ENCODE measurements around the gene ALK.
A peak's percentile ranks its signal among the peaks of the same experiment; 100 is the strongest.

ALK gene

DNA sequence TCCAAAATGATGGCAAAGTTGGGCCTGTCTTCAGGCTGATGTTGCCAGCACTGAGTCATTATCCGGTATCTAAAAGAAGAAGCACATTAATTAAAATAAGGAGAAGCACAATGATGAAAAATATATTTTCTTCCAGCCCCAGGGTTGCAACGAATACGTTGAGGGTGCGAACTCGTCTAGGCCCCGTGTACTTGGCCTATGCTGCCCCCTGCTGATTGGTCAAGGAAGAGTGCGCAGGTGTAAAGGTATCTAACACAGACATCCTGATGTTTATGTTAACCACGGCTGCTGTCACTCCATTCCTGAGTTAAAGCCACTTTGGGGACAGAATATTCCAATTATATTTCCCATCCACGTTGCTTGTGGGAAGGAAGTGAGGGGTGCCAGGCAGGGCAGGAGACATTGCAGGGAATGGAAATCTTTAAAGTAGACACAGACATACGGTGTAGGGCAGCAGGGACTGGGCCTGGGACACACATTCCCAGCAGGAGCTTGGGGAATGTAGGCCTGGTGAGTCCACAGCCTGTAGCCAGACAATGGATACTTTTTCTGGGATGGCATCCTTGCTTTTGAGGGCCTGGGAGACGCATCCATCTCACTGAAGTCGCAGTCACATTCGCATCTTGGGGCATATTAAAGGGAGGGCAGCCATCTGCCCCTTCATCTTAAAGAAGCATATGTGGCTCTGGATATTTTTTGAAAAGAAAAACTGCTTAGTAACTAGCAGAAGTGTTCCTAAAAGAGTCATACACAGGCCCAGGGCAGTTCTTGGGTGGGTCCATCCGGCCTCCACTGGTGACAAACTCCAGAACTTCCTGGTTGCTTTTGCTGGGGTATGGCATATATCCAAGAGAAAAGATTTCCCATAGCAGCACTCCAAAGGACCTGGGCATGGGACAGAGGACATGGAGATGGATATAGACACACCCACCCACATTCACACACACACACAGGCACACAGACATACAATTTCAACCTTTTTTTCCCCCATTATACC is 724.3 kb downstream of the ALK start:
- no peak overlapping the region for H2AK5ac ChIP-seq (ENCODE audit: low read depth, low read length)
- H4K91ac ChIP-seq (ENCODE audit: low read depth, low read length, poor library complexity) = no peak overlapping the region
- H3K18ac ChIP-seq (ENCODE audit: low read length) = no peak overlapping the region
- H3K9ac ChIP-seq (ENCODE audit: low read depth, low read length, poor library complexity) = no peak overlapping the region
- no peak overlapping the region for H3K4ac ChIP-seq (ENCODE audit: low read length)
- no peak overlapping the region for H4K8ac ChIP-seq (ENCODE audit: low read depth, low read length)
- DNase-seq (ENCODE audit: low spot score) = peak; percentile 72
- no CpG with 5 or more reads among the region's 14 CpGs for WGBS, 2 donors (ENCODE audit: extremely low coverage in 2 of 2, insufficient read length in 2 of 2, insufficient replicate concordance in 1 of 2)
- H2AFZ ChIP-seq (ENCODE audit: low read length) = no peak overlapping the region
- no peak overlapping the region for H2BK5ac ChIP-seq (ENCODE audit: low read length)
- H2BK12ac ChIP-seq (ENCODE audit: low read length) = no peak overlapping the region
- no peak overlapping the region for H3K4me2 ChIP-seq (ENCODE audit: insufficient read depth, low read length, poor library complexity, severe bottlenecking)
- H3K27me3 ChIP-seq (ENCODE audit: control insufficient read depth in 3 of 3, insufficient read depth in 3 of 3, low read depth in 1 of 3, low read length in 3 of 3) = no peaks in the 10 kb centered on the region
- H3K4me3 ChIP-seq (ENCODE audit: low read length in 2 of 2) = no peak overlapping the region
- no peak overlapping the region for H2BK120ac ChIP-seq (ENCODE audit: low read depth, low read length)
- H2BK15ac ChIP-seq (ENCODE audit: low read length) = no peak overlapping the region
- no peaks in the 10 kb centered on the region for H3K79me1 ChIP-seq (ENCODE audit: low read depth, low read length)
- H3K4me1 ChIP-seq (ENCODE audit: control insufficient read depth in 2 of 2, insufficient read depth in 1 of 2, low read depth in 1 of 2, low read length in 2 of 2) = peaks cover 0 to 1% of the 10 kb centered on the region in 2 donors
- peaks cover 0 to 25% of the 10 kb centered on the region in 2 donors for H3K36me3 ChIP-seq (replicated peaks in 1 of 2; ENCODE audit: control insufficient read depth in 2 of 2, insufficient read depth in 2 of 2, low read length in 2 of 2)
- no peaks in the 10 kb centered on the region for H3K9me3 ChIP-seq (replicated peaks in 1 of 2; ENCODE audit: control insufficient read depth in 2 of 2, insufficient read depth in 1 of 2, low read depth in 1 of 2, low read length in 2 of 2)
- no peak overlapping the region for H3K14ac ChIP-seq (ENCODE audit: low read length)
- no peak overlapping the region for H3K23ac ChIP-seq (ENCODE audit: low read depth, low read length, poor library complexity)
- no peak overlapping the region for H3K27ac ChIP-seq (replicated peaks; ENCODE audit: low read length)

DNA sequence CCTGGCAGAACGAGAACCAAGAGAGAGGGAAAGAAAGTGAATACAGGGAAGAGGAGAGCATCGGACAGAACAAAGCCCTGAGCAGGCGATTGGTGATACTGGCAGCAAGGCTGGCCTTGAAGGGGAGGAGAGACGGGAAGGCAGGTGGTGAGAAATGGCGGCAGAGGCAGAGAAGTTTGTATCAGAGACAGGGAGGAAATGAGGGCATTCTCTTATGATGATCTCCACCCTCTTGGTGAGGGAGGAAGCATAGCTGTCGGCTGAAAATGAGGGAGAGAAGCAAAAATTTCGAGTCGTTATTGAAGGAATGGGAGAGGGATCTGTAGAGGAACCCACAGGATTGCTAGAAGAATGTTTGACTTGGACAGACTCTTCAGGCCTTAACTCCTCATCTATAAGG is 725.6 kb downstream of the ALK start:
- Histone ChIP-seq H3K9me3 (replicated peaks in 1 of 2; ENCODE audit: control insufficient read depth in 2 of 2, insufficient read depth in 1 of 2, low read depth in 1 of 2, low read length in 2 of 2) (no peaks in the 10 kb centered on the region), H3K14ac (ENCODE audit: low read length) (no peak overlapping the region)

DNA sequence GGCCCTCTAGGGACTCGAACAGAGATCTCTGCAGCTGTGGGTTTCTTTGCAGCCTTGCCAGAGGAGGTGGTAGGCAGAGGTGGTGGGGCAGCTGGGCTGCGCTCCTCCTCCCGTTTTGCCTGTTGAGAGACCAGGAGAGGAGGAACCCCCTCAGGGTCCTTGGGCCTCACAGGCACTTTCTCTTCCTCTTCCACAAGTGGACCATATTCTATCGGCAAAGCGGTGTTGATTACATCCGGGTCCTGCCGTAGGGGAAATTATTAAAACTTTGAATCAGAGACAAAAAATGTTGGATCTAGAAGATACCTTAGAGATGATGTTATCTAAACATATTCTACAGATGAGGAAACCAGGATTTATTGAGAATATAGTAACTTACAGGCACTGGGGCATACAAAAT is 727.7 kb downstream of the ALK start:
- Histone ChIP-seq H3K23ac (ENCODE audit: low read depth, low read length, poor library complexity) (no peak overlapping the region), H3K4me1 (ENCODE audit: control insufficient read depth in 2 of 2, insufficient read depth in 1 of 2, low read depth in 1 of 2, low read length in 2 of 2) (no peaks in the 10 kb centered on the region), H4K91ac (ENCODE audit: low read depth, low read length, poor library complexity) (no peak overlapping the region), H3K4me3 (ENCODE audit: low read length in 2 of 2) (no peak overlapping the region), H2BK120ac (ENCODE audit: low read depth, low read length) (no peak overlapping the region), H3K18ac (ENCODE audit: low read length) (no peak overlapping the region), H3K4me2 (ENCODE audit: insufficient read depth, low read length, poor library complexity, severe bottlenecking) (no peak overlapping the region), H2AK5ac (ENCODE audit: low read depth, low read length) (no peak overlapping the region), H2BK15ac (ENCODE audit: low read length) (no peak overlapping the region), H3K36me3 (replicated peaks in 1 of 2; ENCODE audit: control insufficient read depth in 2 of 2, insufficient read depth in 2 of 2, low read length in 2 of 2) (peaks cover 0 to 25% of the 10 kb centered on the region in 2 donors), H3K9ac (ENCODE audit: low read depth, low read length, poor library complexity) (no peak overlapping the region), H3K27me3 (ENCODE audit: control insufficient read depth in 3 of 3, insufficient read depth in 3 of 3, low read depth in 1 of 3, low read length in 3 of 3) (no peaks in the 10 kb centered on the region), H3K79me1 (ENCODE audit: low read depth, low read length) (no peaks in the 10 kb centered on the region), H2BK5ac (ENCODE audit: low read length) (no peak overlapping the region), H4K8ac (ENCODE audit: low read depth, low read length) (no peak overlapping the region), H3K4ac (ENCODE audit: low read length) (no peak overlapping the region), H3K27ac (replicated peaks; ENCODE audit: low read length) (no peak overlapping the region), H2AFZ (ENCODE audit: low read length) (no peak overlapping the region), H2BK12ac (ENCODE audit: low read length) (no peak overlapping the region), H3K9me3 (replicated peaks in 1 of 2; ENCODE audit: control insufficient read depth in 2 of 2, insufficient read depth in 1 of 2, low read depth in 1 of 2, low read length in 2 of 2) (no peaks in the 10 kb centered on the region), H3K14ac (ENCODE audit: low read length) (no peak overlapping the region)
- DNase-seq (ENCODE audit: low spot score) = no peak
- WGBS, 2 donors (ENCODE audit: extremely low coverage in 2 of 2, insufficient read length in 2 of 2, insufficient replicate concordance in 1 of 2) = no CpG with 5 or more reads among the region's 7 CpGs

More for the DNA sequence above, 725.6 kb downstream of the ALK start:
- H2BK15ac ChIP-seq (ENCODE audit: low read length) = no peak overlapping the region
- no peak overlapping the region for H2AFZ ChIP-seq (ENCODE audit: low read length)
- H3K23ac ChIP-seq (ENCODE audit: low read depth, low read length, poor library complexity) = no peak overlapping the region
- H2AK5ac ChIP-seq (ENCODE audit: low read depth, low read length) = no peak overlapping the region
- WGBS, 2 donors (ENCODE audit: extremely low coverage in 2 of 2, insufficient read length in 2 of 2, insufficient replicate concordance in 1 of 2) = no CpG with 5 or more reads among the region's 8 CpGs
- no peaks in the 10 kb centered on the region for H3K4me1 ChIP-seq (ENCODE audit: control insufficient read depth in 2 of 2, insufficient read depth in 1 of 2, low read depth in 1 of 2, low read length in 2 of 2)
- H3K79me1 ChIP-seq (ENCODE audit: low read depth, low read length) = no peaks in the 10 kb centered on the region
- peaks cover 0 to 25% of the 10 kb centered on the region in 2 donors for H3K36me3 ChIP-seq (replicated peaks in 1 of 2; ENCODE audit: control insufficient read depth in 2 of 2, insufficient read depth in 2 of 2, low read length in 2 of 2)
- no peak overlapping the region for H4K91ac ChIP-seq (ENCODE audit: low read depth, low read length, poor library complexity)
- H3K18ac ChIP-seq (ENCODE audit: low read length) = no peak overlapping the region
- H3K4ac ChIP-seq (ENCODE audit: low read length) = no peak overlapping the region
- H3K9ac ChIP-seq (ENCODE audit: low read depth, low read length, poor library complexity) = no peak overlapping the region
- H3K4me2 ChIP-seq (ENCODE audit: insufficient read depth, low read length, poor library complexity, severe bottlenecking) = no peak overlapping the region
- H4K8ac ChIP-seq (ENCODE audit: low read depth, low read length) = no peak overlapping the region
- no peaks in the 10 kb centered on the region for H3K27me3 ChIP-seq (ENCODE audit: control insufficient read depth in 3 of 3, insufficient read depth in 3 of 3, low read depth in 1 of 3, low read length in 3 of 3)
- H2BK120ac ChIP-seq (ENCODE audit: low read depth, low read length) = no peak overlapping the region
- DNase-seq (ENCODE audit: low spot score) = no peak
- no peak overlapping the region for H3K27ac ChIP-seq (replicated peaks; ENCODE audit: low read length)
- no peak overlapping the region for H2BK12ac ChIP-seq (ENCODE audit: low read length)
- no peak overlapping the region for H3K4me3 ChIP-seq (ENCODE audit: low read length in 2 of 2)
- no peak overlapping the region for H2BK5ac ChIP-seq (ENCODE audit: low read length)

DNA sequence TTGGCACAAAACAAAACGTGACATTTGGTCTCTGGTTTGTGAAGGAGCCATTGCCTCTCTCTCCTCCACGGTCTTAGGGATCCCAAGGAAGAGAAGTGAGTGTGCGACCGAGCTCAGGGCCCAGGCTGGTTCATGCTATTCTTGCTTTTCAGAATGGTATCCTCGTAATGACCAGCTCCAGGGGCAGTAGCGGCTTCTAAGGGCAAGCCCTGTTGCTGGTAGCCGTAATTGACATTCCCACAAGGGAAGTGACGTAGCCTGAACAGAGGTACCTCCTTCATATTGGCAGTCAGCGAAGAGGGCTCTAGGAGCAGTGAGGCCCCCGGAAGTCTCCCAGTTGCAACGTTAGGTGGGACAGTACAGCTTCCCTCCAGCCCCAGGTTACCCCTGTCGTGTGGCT is 728.3 kb downstream of the ALK start:
- no peak overlapping the region for H4K91ac ChIP-seq (ENCODE audit: low read depth, low read length, poor library complexity)
- H2AK5ac ChIP-seq (ENCODE audit: low read depth, low read length) = no peak overlapping the region
- no peak overlapping the region for H3K4me3 ChIP-seq (ENCODE audit: low read length in 2 of 2)
- no peak overlapping the region for H2AFZ ChIP-seq (ENCODE audit: low read length)
- H3K4me1 ChIP-seq (ENCODE audit: control insufficient read depth in 2 of 2, insufficient read depth in 1 of 2, low read depth in 1 of 2, low read length in 2 of 2) = no peaks in the 10 kb centered on the region
- H3K4ac ChIP-seq (ENCODE audit: low read length) = no peak overlapping the region
- H3K27me3 ChIP-seq (ENCODE audit: control insufficient read depth in 3 of 3, insufficient read depth in 3 of 3, low read depth in 1 of 3, low read length in 3 of 3) = no peaks in the 10 kb centered on the region
- H3K9me3 ChIP-seq (replicated peaks in 1 of 2; ENCODE audit: control insufficient read depth in 2 of 2, insufficient read depth in 1 of 2, low read depth in 1 of 2, low read length in 2 of 2) = no peaks in the 10 kb centered on the region
- H3K79me1 ChIP-seq (ENCODE audit: low read depth, low read length) = no peaks in the 10 kb centered on the region
- H3K27ac ChIP-seq (replicated peaks; ENCODE audit: low read length) = no peak overlapping the region
- H2BK120ac ChIP-seq (ENCODE audit: low read depth, low read length) = no peak overlapping the region
- H3K18ac ChIP-seq (ENCODE audit: low read length) = peak overlapping the region; percentile 29
- H2BK5ac ChIP-seq (ENCODE audit: low read length) = no peak overlapping the region
- H3K36me3 ChIP-seq (replicated peaks in 1 of 2; ENCODE audit: control insufficient read depth in 2 of 2, insufficient read depth in 2 of 2, low read length in 2 of 2) = peaks cover 0 to 25% of the 10 kb centered on the region in 2 donors
- no peak overlapping the region for H2BK15ac ChIP-seq (ENCODE audit: low read length)
- H3K14ac ChIP-seq (ENCODE audit: low read length) = no peak overlapping the region
- H3K4me2 ChIP-seq (ENCODE audit: insufficient read depth, low read length, poor library complexity, severe bottlenecking) = no peak overlapping the region
- H3K9ac ChIP-seq (ENCODE audit: low read depth, low read length, poor library complexity) = no peak overlapping the region
- no peak for DNase-seq (ENCODE audit: low spot score)
- no CpG with 5 or more reads among the region's 12 CpGs for WGBS, 2 donors (ENCODE audit: extremely low coverage in 2 of 2, insufficient read length in 2 of 2, insufficient replicate concordance in 1 of 2)
- no peak overlapping the region for H2BK12ac ChIP-seq (ENCODE audit: low read length)
- H4K8ac ChIP-seq (ENCODE audit: low read depth, low read length) = no peak overlapping the region
- H3K23ac ChIP-seq (ENCODE audit: low read depth, low read length, poor library complexity) = no peak overlapping the region

Data from neuronal stem cell (in vitro differentiated cells).